HG03432 (cell line): ENCODE measurements around the gene ZC3H4.
A peak's percentile ranks its signal among the peaks of the same experiment; 100 is the strongest.
"Not testable (repeated sequence)": the region's sequence is repeated elsewhere in the genome, so short reads cannot be mapped to it uniquely, and the experiment has no call there.

Source experiments
- ATAC-seq: cut with Tn5 transposase; IDR thresholded peaks from one replicate; pipeline ENCODE4 v1.9.1; 2021; ENCODE audit warnings: mild to moderate bottlenecking, moderate library complexity; ENCODE audit not compliant: unreplicated experiment

The ZC3H4 gene

GRCh38 chr19:47112997-47113849 is at the start of gene ZC3H4:
Gene ZC3H4 (minus strand): TSS chr19:47113776. CDS start chr19:47112584, 1,192 bp downstream.
- peak; percentile 81 for ATAC-seq

DNA sequence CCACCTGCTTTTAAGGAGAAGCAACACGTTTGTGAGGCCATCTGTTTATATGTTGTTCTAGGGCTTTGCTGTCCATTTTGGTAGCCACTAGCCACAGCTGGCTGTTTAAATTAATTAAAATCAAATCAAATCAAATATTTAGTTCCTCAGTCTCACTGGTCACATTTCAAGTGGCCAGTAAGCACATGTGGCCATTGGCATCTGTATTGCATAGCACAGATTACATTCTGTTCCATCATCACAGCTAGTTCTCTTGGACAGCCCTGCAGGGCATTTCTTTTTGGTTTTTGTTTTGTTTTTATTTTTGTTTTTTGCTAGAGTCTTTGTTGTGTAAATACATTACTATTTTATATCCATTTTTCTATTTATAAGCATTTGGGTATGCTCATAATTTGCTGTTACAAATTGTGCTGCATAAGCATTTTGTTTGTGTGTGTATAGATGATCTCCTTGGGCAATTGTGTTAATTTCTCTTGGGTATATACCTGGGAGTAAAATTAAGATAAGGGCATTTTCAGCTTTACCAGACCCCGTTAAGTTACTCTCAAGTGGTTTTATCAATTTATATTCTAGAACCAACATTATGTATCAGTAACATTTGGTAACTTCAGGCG is 48.4 kb upstream of the ZC3H4 start:
- no peak for ATAC-seq

DNA sequence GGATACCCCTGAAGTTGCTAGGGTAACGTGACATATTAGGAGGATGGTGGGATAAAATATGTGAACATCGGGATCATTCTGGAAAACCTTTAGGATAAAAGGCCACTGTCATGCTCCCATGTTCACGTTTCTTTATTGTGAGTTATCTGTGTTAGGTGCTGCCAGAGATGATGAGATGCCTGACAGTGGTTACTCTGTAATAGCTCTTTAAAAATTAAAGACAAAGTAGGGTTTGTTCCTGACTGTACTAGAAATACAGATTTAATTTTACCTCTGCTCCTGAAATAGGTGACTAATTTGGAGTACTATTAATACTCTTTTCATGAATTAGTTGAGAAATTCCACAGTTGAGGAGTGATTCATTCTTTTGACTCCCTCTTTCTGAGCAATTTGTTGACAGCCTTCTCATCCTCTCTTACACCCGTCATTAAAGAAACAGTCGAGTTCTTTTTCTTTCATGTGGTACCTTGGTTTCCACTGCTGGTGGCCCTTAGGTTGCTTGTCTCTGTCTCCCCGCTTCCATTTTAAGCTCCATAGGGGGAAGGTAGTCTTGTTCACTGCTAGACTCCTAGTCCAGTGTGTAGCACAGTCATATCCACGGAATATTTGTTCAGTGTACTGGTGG is 45.4 kb upstream of the ZC3H4 start:
- ATAC-seq, result no peak

- ATAC-seq, result no peak
These were observed 44.8 kb upstream of the ZC3H4 start for GRCh38 chr19:47158367-47158791.

GRCh38 chr19:47157431-47158321 is 44.1 kb upstream of the ZC3H4 start:
- ATAC-seq, result no peak

GRCh38 chr19:47156861-47157430 is 43.4 kb upstream of the ZC3H4 start:
- no peak for ATAC-seq

GRCh38 chr19:47155148-47155547 is 41.6 kb upstream of the ZC3H4 start:
- no peak for ATAC-seq

DNA sequence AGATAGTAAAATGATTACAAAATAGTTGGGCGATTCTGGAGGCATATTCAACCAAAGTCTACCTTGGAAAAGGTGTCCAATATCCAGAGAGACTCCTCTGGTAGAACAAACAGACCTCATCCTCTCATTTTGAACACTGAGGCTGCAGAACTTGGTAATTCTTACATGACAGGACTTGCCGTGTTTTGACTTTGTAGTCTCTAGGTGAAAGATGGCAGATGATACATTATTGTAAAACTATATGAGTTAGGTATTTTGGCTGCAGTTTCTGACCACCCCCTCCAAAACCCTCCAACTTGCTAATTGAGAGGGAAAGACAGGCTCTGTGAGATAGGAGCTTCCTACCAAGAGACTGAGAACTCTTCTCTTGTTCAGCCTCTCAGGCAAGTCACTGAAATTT is 39.7 kb upstream of the ZC3H4 start:
- no peak for ATAC-seq

DNA sequence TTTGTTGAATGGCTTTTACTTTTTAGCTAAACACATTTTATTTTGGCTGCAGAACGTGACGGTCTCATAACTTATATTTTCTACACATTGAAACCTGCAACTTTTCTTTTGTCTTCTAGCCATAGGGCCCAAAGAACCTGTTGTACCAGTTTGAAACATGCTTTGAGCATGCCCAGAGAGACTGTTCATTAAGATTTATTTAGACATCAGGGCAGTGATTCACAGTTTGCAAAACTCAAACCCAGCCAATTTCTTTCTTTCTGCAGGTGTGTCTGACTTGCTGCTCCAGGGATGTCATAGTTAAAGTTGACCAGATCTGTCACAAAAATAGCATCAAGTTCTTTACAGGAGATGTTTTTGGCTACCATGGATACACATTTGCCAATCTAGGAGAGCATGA is 39.1 kb upstream of the ZC3H4 start:
- ATAC-seq, result no peak

- ATAC-seq, result no peak
These were observed 38.6 kb upstream of the ZC3H4 start for GRCh38 chr19:47152205-47152604.

DNA sequence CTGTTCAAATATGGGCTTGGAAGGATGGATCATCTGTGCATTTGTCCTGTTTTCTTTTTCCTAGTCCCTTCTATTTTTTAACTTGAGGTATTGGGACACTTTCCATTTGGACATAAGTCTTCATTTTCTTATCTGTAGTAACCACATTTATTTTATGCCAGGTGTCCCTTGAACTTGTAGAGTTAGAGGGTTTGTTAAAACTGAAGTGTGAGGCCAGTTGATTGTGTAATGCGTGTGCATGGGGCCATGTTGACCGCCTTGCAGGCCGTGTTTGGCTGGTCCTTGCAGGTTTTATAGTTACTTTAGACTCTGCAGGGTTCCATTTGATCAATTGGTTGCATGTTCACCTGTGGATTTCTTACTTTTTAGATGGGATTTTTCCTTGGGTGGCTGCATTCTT is 38.1 kb upstream of the ZC3H4 start:
- no peak for ATAC-seq

GRCh38 chr19:47146920-47147319 is 33.3 kb upstream of the ZC3H4 start:
- ATAC-seq, result no peak

DNA sequence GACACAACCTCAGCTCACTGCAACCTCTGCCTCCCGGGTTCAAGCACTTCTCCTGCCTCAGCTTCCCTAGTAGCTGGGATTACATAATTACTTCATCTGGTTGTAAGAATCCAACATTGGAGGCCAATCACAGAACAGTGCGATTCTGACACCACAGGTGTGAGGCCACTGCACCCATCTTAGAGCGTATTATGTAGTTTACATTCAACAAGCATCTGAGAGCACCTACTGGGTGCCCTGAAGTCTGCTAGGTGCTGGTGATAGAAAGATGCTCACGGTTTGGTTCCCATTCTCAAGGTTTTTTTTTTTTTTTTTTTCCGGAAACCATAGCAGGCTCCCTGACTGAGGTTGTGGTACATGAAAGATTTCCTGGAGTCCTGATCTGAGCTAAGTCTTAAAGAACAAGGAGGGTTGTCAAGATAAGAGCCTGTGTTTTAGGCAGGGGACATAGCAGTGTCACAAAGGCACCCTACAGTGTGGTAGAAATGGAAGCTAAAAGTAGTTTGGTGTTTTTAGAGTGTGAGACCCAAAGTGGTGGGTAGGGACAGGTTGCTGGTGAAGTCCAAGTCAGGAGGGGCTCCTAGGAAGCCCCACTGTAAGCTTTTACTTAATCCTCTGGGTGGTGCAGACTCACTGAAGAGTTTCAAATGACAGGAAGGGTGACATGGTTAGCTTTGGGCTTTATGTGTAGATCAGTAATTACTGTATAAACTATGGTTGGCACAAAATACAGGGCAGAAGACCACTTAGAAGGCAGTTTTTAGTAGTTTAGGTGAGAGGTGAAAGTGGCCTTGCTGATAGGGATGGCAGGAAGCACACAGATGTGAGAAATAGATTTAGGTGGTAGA is 32.3 kb upstream of the ZC3H4 start:
- ATAC-seq, result no peak

DNA sequence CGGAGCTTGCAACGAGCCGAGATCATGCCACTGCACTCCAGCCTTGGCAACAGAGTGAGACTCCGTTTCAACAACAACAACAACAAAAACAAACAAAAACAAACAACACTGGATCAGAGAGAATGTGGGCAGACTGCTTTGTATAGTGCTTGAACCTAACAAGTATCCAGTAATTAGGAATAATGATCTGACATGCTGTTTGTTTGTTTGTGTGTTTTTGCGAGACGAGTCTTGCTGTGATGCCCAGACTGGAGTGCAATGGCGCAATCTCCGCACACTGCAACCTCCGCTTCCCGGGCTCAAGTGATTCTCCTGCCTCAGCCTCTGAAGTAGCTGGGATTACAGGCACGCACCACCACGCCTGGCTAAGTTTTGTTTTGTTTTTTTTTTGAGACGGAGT is 31.1 kb upstream of the ZC3H4 start:
- no peak for ATAC-seq

GRCh38 chr19:47143322-47144073 is 29.9 kb upstream of the ZC3H4 start:
- ATAC-seq, result no peak

GRCh38 chr19:47142779-47143178 is 29.2 kb upstream of the ZC3H4 start:
- ATAC-seq, result no peak

- no peak for ATAC-seq
These were observed 28.1 kb upstream of the ZC3H4 start for GRCh38 chr19:47141695-47142094.

- ATAC-seq, result not testable (repeated sequence)
These were observed 27.7 kb upstream of the ZC3H4 start for GRCh38 chr19:47141252-47141651.

- no peak for ATAC-seq
These were observed 21.6 kb upstream of the ZC3H4 start for GRCh38 chr19:47135156-47135555.
